Astrocyte (in vitro differentiated cells and primary cell): Measurements from ENCODE around the gene DEGS2. TPM values are rescaled to one million over a fixed set of nuclear protein-coding genes. Genes with fewer than 3 reads are reported as not detected.
A peak's percentile ranks its signal among the peaks of the same experiment; 100 is the strongest.

Experiments
- DNase-seq: peaks from one replicate; pipeline ENCODE4 v3.0.0-alpha.2; 2010; ENCODE audit warnings: low read depth
- FAIRE-seq: peaks from 2 replicates; lab custom pipeline; 2011; peaks lifted over from hg19 to GRCh38; lab: Jason Lieb, UNC
- H2AFZ ChIP-seq: 2 replicates; pipeline ENCODE4 v1.6.0; 2012; ENCODE audit warnings: low read depth, low read length, inconsistent platforms
- H3K27ac ChIP-seq: 2 replicates; pipeline ENCODE4 v1.5.1; 2011; ENCODE audit warnings: low read depth, low read length, inconsistent platforms
- H3K27me3 ChIP-seq: 2 replicates; pipeline ENCODE4 v1.6.0; 2011; ENCODE audit warnings: low read length, inconsistent platforms; ENCODE audit not compliant: insufficient read depth
- H3K36me3 ChIP-seq: 2 replicates; pipeline ENCODE4 v1.5.1; 2011; ENCODE audit warnings: low read length, inconsistent platforms; ENCODE audit not compliant: insufficient read depth
- H3K4me1 ChIP-seq: 2 replicates; pipeline ENCODE4 v1.5.1; 2011; ENCODE audit warnings: low read length, inconsistent platforms; ENCODE audit not compliant: insufficient read depth
- H3K4me2 ChIP-seq: 2 replicates; pipeline ENCODE4 v1.6.0; 2012; ENCODE audit warnings: low read length, inconsistent platforms
- H3K4me3 ChIP-seq: 2 replicates; pipeline ENCODE4 v1.5.1; 2011; ENCODE audit warnings: low read depth, mild to moderate bottlenecking, low read length, inconsistent platforms; ENCODE audit not compliant: insufficient read depth
- H3K79me2 ChIP-seq: 2 replicates; pipeline ENCODE4 v1.6.0; 2012; ENCODE audit warnings: mild to moderate bottlenecking, low read length, inconsistent platforms; ENCODE audit not compliant: insufficient read depth
- H3K9ac ChIP-seq: 2 replicates; pipeline ENCODE4 v1.6.0; 2012; ENCODE audit warnings: mild to moderate bottlenecking, low read length, inconsistent platforms
- H3K9me3 ChIP-seq: 2 replicates; pipeline ENCODE4 v1.5.1; 2012; ENCODE audit warnings: low read depth, mild to moderate bottlenecking, low read length, inconsistent platforms; ENCODE audit not compliant: insufficient read depth
- H4K20me1 ChIP-seq: 2 replicates; pipeline ENCODE4 v1.6.0; 2012; ENCODE audit warnings: low read length, inconsistent platforms; ENCODE audit not compliant: insufficient read depth
- H3K27ac Mint-ChIP-seq: one replicate; pipeline ENCODE4 v1.8.0; 2021; ENCODE audit warnings: mild to moderate bottlenecking, mixed read lengths; ENCODE audit not compliant: unreplicated experiment
- H3K27me3 Mint-ChIP-seq: one replicate; pipeline ENCODE4 v1.8.0; 2021; ENCODE audit warnings: low read depth, mixed read lengths; ENCODE audit not compliant: unreplicated experiment
- H3K36me3 Mint-ChIP-seq: one replicate; pipeline ENCODE4 v1.8.0; 2021; ENCODE audit warnings: low read depth, mixed read lengths; ENCODE audit not compliant: unreplicated experiment
- H3K4me1 Mint-ChIP-seq: one replicate; pipeline ENCODE4 v1.8.0; 2021; ENCODE audit warnings: low read depth, mixed read lengths; ENCODE audit not compliant: unreplicated experiment
- H3K4me3 Mint-ChIP-seq: one replicate; pipeline ENCODE4 v1.8.0; 2021; ENCODE audit warnings: mild to moderate bottlenecking, moderate library complexity, mixed read lengths; ENCODE audit not compliant: unreplicated experiment
- H3K9me3 Mint-ChIP-seq: one replicate; pipeline ENCODE4 v1.8.0; 2021; ENCODE audit warnings: mild to moderate bottlenecking, mixed read lengths; ENCODE audit not compliant: unreplicated experiment
- EZH2 ChIP-seq: IDR thresholded peaks from 2 replicates; pipeline ENCODE4 v1.6.1; 2012; ENCODE audit warnings: mild to moderate bottlenecking, low read length, inconsistent platforms; ENCODE audit not compliant: insufficient read depth
- total RNA-seq: library from RNA; stranded (reverse); gene quantifications from 2 replicates; pipeline ENCODE4 v1.2.1, GENCODE V29; 2021
- TF ChIP-seq, protein P1 (sequence below): IDR thresholded peaks from 2 replicates; pipeline ENCODE4 v1.5.1; 2011; ENCODE audit warnings: low read depth, mild to moderate bottlenecking, inconsistent platforms, low read length, moderate library complexity; ENCODE audit not compliant: insufficient read depth

The DEGS2 gene
- total RNA-seq, 1 donor from 2014 or later = not detected

DNA sequence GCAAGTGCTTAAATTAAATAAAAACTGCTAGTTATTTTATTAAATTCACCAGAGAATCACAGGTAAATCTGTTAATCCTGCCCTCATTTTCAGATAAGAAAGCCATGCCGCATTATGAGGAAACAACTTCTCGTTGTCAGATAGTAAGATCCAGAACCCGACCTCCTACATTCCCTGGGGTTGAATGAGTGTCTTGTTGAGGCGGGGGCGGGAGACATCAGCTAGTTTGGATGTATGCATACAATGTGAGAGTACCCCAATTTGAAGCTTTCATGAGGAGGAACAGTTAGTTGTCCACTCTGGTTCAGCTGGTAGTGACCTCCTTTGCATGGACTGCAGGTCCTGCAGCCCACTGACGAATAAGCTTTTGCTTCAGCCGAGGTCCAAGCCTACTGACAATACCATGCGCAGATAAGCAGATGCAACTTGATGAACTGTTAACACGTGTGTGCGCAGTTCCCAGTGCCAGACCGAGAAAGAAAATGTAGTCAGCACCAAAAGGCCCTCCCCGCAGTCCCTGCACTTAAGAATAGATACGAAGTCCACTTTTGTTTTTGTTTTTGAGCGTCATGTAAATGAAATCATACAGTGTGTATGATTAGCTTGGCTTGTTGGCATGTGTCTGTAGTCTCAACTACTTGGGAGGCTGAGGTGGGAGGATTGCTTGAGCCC is 59.3 kb downstream of the DEGS2 start:
- no peak overlapping the region for H3K4me3 Mint-ChIP-seq
- no peak overlapping the region for H3K27ac Mint-ChIP-seq
- Histone ChIP-seq H3K4me3 (no peak overlapping the region), H2AFZ (no peak overlapping the region), H3K9me3 (no peaks in the 10 kb centered on the region), H3K9ac (no peak overlapping the region), H3K4me1 (peaks cover 27% of the 10 kb centered on the region), H3K4me2 (no peak overlapping the region), H3K27ac (no peak overlapping the region), H3K79me2 (peaks cover 8% of the 10 kb centered on the region), H3K27me3 (no peaks in the 10 kb centered on the region), H3K36me3 (no peaks in the 10 kb centered on the region), H4K20me1 (peaks cover 55% of the 10 kb centered on the region)
- peaks cover 15% of the 10 kb centered on the region for H3K36me3 Mint-ChIP-seq
- FAIRE-seq = no peak
- TF ChIP-seq EZH2 = no peak
- TF ChIP-seq, protein P1, sequence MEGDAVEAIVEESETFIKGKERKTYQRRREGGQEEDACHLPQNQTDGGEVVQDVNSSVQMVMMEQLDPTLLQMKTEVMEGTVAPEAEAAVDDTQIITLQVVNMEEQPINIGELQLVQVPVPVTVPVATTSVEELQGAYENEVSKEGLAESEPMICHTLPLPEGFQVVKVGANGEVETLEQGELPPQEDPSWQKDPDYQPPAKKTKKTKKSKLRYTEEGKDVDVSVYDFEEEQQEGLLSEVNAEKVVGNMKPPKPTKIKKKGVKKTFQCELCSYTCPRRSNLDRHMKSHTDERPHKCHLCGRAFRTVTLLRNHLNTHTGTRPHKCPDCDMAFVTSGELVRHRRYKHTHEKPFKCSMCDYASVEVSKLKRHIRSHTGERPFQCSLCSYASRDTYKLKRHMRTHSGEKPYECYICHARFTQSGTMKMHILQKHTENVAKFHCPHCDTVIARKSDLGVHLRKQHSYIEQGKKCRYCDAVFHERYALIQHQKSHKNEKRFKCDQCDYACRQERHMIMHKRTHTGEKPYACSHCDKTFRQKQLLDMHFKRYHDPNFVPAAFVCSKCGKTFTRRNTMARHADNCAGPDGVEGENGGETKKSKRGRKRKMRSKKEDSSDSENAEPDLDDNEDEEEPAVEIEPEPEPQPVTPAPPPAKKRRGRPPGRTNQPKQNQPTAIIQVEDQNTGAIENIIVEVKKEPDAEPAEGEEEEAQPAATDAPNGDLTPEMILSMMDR = no peak
- H3K9me3 Mint-ChIP-seq = no peaks in the 10 kb centered on the region
- H3K4me1 Mint-ChIP-seq = no peaks in the 10 kb centered on the region
- no peaks in the 10 kb centered on the region for H3K27me3 Mint-ChIP-seq
- no peak for DNase-seq

GRCh38 chr14:100098171-100098570 is 61.3 kb downstream of the DEGS2 start:
- H2AFZ ChIP-seq = no peak overlapping the region
- H3K4me3 ChIP-seq = no peak overlapping the region
- no peak overlapping the region for H3K4me2 ChIP-seq
- FAIRE-seq = no peak
- peaks cover 15% of the 10 kb centered on the region for H3K36me3 Mint-ChIP-seq
- no peaks in the 10 kb centered on the region for H3K27me3 ChIP-seq
- no peaks in the 10 kb centered on the region for H3K36me3 ChIP-seq
- H3K4me3 Mint-ChIP-seq = no peak overlapping the region
- DNase-seq = no peak
- no peak overlapping the region for H3K27ac ChIP-seq
- peaks cover 6% of the 10 kb centered on the region for H3K79me2 ChIP-seq
- H4K20me1 ChIP-seq = peaks cover 45% of the 10 kb centered on the region
- H3K4me1 ChIP-seq = peaks cover 10% of the 10 kb centered on the region
- no peaks in the 10 kb centered on the region for H3K27me3 Mint-ChIP-seq
- H3K4me1 Mint-ChIP-seq = no peaks in the 10 kb centered on the region
- no peak overlapping the region for H3K27ac Mint-ChIP-seq
- H3K9me3 ChIP-seq = no peaks in the 10 kb centered on the region
- H3K9ac ChIP-seq = no peak overlapping the region
- no peaks in the 10 kb centered on the region for H3K9me3 Mint-ChIP-seq
- TF ChIP-seq EZH2 = no peak
- TF ChIP-seq, protein P1 = no peak

GRCh38 chr14:100096656-100097055 is 62.8 kb downstream of the DEGS2 start:
- H2AFZ ChIP-seq = no peak overlapping the region
- H3K36me3 ChIP-seq = no peaks in the 10 kb centered on the region
- H3K4me2 ChIP-seq = no peak overlapping the region
- no peaks in the 10 kb centered on the region for H3K27me3 ChIP-seq
- TF ChIP-seq EZH2 = no peak
- TF ChIP-seq, protein P1 = no peak
- Mint-ChIP-seq H3K36me3 (peaks cover 18% of the 10 kb centered on the region), H3K4me3 (no peak overlapping the region), H3K27ac (no peak overlapping the region), H3K4me1 (no peaks in the 10 kb centered on the region), H3K9me3 (no peaks in the 10 kb centered on the region), H3K27me3 (no peaks in the 10 kb centered on the region)
- FAIRE-seq (no peak), DNase-seq (peak; percentile 37)
- no peaks in the 10 kb centered on the region for H3K9me3 ChIP-seq
- peak overlapping the region; percentile 26 for H3K27ac ChIP-seq
- peaks cover 6% of the 10 kb centered on the region for H3K79me2 ChIP-seq
- peaks cover 8% of the 10 kb centered on the region for H3K4me1 ChIP-seq
- peaks cover 43% of the 10 kb centered on the region for H4K20me1 ChIP-seq
- no peak overlapping the region for H3K9ac ChIP-seq
- no peak overlapping the region for H3K4me3 ChIP-seq
